T-helper 1 cell (primary cell): ENCODE data around the gene ZRANB1.
"Not testable (repeated sequence)": the region's sequence is repeated elsewhere in the genome, so short reads cannot be mapped to it uniquely, and the experiment has no call there.

Source experiments
- DNase-seq, 5 donors: peaks; one replicate each; pipeline ENCODE4 v3.0.0-alpha.2; 2012 to 2020
- total RNA-seq, 4 donors: gene quantifications; one replicate each; lab custom pipeline; 2026; lab: John Stamatoyannopoulos, UW

The ZRANB1 gene
- total RNA-seq: 56.8 to 77.3 (median 65.6) reads per million in 4 donors

DNA sequence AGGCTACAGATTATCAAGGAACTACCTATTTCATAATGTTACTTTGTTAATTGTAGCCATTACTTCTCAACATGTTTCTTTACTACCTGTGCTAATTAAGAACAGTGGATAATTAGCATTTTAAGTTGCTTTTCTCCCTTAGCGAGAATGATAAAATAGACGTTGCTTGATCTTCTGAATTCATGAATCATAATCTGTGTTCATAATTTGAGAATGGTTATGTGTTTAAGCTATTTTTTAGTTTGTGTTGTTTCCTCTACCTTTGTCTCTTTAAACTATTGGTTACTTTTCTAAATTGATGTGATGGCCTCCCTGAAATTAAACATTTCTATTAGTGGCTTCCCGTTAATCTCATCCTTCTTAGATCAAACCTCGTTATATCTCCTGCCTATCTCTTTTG, at the start of gene ZRANB1:
Gene ZRANB1 (plus strand): TSS at position 301 of the 400 bp plus-strand sequence. CDS start 371 bp downstream, outside the sequence.
- no peak for DNase-seq

DNA sequence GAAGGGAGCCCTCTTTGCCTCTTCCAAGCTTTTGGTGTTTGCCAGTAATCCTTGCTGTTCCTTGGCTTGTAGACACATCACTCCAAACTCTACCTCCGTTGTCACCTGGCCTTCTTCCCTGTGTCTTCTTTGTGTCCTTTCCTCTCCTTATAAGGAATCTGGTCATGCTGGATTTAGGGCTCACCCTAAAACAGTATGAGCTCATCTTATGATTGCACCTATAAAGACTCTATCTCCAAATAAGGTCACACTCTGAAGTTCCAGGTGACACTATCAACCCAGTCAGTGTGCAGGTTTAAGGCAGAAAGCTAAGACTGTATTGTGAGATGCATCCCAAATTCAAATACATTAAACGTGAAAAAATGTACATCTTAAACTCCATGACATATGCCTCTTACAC, 49.0 kb upstream of the ZRANB1 start:
- no peak for DNase-seq

DNA sequence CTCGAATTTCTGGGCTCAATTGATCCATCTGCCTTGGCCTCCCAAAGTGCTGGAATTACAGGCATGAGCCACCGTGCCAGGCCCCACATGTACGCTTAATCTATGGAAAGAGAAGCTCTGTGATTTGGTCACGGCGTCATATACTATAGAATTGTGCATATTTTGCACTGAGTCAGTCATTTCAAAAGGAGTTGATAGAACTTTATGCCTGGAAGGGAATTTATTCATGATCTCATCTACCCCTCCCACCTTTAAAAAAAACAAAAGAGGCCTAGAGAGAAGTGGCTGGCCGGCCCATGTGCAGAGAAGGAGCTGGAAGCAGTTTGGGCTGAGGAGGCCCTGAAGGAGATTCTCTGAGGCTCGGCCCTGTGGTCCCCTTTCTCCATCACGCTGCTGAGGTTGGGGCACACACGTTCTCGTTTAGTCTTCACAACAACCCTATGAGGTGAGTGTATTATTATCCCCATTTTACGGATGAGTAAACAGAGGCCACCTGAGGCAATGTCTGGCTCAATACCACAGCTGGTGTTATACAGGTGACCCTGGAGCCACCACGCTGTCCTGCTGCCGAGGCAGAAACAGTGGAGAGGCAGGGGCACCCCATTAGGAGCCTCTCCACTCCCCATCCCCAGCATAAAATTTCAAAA, 47.2 kb upstream of the ZRANB1 start:
- DNase-seq: no peak

DNA sequence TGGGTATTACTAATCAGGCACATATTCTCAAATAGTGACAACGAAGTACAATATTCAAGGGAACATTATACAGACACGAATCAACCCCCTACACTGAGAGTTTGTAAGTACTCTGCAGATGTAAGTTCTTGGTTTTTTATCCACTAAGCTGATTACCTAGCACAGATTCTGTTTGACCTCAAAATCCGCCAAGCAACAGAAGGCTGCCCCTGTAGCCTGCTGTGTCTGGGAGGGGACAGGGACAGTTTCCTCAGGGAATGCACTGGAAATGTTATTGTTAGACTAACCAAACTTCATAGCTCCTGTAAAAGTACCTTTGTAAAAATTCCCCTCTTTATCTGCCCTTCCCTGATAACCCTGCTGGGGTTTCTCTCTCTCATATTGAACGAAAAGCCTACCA, 45.2 kb upstream of the ZRANB1 start:
- no peak for DNase-seq

DNA sequence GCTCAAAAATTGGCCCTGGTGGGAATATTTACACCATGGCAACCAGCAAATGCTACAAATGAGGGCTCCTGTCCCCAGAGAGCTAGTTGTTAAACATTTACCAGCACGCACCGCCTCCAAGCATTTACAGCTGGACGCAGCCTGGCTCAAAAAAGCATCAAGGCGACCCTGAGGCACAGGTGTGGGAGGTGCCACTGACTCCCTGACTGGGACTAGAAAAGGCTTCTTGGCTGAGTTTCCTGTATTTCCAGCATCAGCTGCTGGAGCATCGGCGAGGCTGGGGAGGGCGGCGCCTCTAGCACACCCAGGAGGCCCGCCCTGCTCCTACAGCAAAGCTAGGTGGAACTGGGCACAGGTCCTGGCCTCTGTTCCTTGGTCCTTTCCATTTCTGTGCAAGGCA, 43.5 kb upstream of the ZRANB1 start:
- DNase-seq: no peak

DNA sequence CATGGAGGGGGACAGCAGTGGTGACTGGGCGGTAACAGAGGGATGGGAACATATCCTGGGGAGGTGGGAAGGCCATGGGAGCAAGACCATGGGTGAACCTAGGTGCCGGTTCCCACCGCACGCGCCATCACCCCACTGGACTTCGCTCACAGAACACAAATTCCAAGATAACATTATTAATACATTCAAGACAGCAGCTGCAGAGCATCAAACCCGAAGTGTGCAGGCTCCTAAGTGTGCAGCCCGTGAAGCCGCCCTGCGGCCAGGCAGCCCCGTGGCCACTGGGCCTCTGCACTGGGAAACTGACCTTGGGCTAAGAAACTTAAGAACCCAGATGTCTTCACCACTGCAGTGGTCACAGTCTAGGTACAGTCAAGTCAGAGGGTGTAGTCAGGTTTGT, 42.8 kb upstream of the ZRANB1 start:
- DNase-seq: no peak

DNA sequence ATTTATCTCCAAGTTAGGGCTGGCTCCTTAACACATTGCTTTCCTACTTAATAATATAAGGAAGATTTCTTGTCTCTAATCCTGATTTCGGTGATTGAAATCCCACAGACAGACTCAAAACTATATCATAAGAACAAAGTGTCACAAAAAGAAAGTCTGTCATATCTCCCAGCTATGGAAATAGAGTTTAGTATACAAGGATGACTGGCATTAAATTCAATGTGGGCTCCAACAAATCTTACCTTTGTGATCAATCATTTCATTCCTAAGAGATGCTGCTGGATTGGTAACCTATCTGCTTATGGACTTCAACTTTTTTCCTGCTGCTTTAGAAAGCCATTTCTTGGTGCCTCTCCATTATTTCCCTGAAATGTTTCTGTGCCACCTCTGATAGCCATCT, 39.5 kb upstream of the ZRANB1 start:
- DNase-seq: no peak

DNA sequence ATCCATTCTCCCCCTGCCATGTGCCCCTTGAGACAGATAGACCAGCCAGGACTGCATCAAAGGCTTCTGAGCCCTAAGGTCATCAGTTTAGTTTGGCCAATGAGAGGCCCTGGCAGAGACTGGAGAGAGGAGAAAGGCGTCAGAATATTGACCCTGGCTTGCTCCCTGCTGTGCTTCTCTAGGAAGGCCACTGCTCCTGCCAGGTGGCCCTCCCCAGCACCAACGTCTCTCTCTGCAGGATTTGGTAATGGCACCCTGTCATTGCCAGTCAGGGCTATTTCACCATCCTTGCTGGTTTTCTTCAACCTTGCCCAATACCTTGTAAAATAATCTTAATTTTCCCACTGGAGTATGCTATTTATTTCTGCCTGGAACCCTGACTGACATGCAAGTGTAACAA, 38.8 kb upstream of the ZRANB1 start:
- no peak for DNase-seq

DNA sequence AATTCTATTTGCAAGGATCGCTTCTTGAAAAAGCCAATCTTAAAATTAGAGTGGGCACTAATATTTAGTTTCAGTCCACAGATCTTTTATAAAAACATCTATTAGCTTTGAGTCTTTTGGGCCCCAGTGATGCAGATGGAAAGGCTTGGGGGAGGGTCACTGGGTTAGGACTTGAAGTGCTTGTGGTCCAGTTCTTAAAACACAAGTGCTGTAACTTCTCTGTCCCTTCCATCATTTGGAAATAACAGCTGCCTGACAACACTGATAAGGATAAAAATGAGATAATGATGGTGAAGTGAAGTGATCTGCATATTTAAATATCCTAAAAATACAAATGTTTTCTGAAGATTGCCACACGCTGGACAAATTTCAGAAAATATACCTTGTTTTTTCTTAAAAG, 37.1 kb upstream of the ZRANB1 start:
- DNase-seq: no peak

DNA sequence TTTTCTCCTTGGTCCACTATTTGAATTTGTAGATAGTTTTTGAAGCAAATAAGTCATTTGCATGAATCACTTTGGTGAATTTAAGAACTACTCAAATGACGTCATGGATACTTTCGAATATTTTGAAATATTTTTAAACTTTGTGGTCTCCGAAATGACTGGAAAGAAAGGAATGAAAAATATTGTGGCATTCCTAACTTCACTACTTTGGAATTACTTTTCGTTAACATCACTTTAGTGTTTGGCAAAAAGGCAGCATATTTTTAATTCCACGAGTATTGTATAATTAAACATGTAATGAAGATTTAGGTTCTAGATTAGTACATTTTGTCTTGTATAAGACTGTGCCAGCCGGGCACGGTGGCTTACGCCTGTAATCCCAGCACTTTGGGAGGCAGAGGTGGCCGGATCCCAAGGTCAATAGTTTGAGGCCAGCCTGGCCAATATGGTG, 35.3 kb upstream of the ZRANB1 start:
- DNase-seq: no peak

DNA sequence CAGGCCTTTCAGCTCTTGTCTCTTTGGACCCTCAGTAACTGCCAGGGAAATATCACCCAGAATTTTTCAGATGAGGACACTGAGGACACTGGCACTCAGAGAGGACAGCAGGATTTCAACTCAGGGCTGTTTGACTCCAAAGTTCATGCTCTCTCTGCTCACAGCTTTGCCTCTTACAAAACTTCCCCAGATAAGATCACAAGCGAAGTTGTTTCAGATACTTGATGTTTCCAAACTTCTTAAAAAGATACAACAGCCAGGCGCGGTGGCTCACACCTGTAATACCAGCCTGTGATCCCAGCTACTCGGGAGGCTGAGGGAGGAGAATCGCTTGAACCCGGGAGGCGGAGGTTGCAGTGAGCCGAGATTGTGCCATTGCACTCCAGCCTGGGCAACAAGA, 32.4 kb upstream of the ZRANB1 start:
- DNase-seq: no peak

DNA sequence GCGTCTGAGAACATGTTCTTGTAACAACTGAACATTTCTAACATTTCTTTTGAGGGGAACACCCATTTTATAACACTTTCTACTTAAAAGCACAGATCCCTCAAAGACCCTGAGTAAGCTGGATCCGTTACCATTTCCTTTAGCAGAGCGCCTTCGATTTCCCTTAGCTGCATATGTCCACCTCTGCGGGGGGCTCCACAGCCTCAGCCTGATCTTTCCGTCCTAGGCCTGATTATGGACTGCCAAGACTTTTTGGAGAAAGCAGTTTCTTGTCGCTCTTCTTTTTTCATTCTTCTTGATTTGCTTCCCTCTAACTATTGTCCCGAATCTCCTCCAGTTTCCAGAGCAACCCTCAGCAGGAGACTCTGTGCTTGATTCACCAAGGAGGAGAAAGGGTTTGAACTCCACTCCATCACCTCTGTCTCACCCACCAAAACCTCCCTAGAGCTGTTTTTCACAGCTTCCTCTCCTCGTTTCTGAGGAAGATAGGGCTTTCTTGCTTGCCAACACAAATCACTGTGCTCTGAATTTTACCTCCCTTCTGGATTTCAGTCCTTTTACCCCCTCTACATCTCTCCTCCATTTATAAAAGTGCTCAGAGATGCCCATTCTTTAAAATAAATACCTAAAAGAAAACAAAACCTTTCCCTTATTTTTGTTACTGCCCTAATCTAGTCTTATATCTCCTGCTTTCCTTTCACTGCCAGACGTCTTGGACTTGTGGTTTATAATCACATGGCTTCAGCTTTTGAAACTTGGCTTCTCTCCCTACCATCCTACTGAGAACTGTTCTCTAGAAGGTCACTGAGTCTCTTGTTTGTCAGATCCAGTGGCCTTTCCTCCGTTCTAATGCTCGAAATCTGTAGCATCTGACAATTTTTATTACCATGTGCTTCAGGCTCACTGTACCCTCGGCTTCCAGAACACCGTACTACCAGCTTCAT, 30.5 kb upstream of the ZRANB1 start:
- no peak for DNase-seq

DNA sequence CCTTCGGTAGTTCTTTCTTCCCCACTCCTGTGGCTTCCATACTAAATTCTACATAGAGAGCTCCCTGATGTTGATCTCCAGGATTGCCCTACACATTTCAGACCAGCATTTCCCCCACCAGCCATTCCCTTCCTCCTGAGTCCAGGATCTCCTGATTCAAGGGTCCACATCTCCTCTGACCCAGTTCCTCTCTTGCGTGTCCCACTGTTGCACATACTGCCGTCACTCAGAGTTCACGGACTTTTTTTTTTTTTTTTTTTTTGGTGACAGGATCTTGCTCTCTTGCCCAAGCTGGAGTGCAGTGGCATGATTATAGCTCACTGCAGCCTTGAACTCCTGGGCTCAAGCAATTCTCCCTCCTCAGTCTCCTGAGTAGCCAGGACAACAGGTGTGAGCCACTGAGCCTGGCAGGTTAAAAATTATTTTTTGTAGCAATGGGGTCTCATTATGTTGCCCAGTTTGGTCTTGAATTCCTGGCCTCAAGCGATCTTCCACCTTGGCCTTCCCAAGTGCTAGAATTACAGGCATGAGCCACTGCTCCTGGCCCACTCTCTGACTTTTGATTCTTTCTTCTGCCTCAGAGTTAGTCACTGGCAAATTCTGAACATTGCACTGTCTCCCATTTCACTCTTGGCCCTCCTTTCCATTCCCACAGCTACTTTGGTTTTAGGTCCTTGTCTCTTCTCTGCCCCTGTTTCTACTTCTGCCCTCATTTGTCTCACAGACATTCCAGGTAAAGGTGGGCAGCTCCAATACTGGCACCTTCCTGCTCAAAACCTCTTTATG, 29.6 kb upstream of the ZRANB1 start:
- DNase-seq: no peak

DNA sequence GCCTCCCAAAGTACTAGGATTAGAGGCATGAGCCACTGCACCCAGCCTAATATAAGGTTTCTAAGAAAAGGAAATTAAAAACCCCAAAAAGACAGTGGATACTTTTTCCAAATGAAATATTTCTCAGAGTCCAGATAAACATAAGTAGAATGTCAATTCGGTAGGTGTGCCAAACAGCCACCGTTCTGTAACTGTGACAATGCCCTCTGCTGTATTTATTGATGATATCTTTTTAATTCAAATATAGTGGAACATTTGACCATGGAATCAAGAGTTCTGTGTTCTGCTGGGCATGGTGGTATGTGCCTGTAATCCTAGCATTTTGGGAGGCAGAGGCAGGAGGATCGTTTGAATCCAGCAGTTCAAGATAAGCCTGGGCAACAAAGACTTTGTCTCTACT, 28.8 kb upstream of the ZRANB1 start:
- no peak for DNase-seq

DNA sequence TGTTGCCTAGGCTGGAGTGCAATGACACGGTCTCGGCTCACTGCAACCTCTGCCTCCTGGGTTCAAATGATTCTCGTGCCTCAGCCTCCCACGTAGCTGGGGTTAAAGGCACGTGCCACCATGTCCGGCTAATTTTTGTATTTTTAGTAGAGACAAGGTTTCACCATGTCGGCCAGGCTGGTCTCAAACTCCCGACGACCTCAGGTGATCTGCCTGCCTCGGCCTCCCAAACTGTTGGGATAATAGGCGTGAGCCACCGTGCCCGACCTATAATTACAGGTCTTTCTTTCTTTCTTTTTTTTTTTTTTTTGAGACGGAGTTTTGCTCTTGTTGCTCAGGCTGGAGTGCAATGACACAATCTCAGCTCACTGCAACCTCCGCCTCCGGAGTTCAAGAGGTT, 27.5 kb upstream of the ZRANB1 start:
- DNase-seq: not testable (repeated sequence)

DNA sequence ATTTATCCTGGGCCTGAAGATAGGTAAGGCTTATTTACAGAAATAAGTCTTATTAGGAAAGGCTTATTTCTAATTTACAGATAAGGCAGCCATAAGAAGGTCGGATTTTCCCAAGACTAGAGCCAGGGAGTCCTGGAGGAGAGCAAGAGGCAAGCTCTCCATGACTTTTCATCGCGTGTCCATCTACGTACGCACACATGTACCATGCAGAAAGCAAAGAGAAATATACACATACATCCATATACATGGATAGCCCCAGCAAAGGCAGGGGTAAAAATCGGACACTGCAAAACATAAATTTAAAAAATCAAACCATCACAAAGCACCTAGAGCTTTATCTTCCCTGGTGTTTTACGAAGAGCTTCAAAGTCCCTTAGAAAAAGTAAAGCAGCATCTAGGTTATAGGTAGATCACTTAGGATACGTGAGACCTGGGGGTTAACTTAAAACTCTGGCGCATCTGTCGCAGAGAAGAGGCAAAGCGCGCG, 25.8 kb upstream of the ZRANB1 start:
- no peak for DNase-seq

DNA sequence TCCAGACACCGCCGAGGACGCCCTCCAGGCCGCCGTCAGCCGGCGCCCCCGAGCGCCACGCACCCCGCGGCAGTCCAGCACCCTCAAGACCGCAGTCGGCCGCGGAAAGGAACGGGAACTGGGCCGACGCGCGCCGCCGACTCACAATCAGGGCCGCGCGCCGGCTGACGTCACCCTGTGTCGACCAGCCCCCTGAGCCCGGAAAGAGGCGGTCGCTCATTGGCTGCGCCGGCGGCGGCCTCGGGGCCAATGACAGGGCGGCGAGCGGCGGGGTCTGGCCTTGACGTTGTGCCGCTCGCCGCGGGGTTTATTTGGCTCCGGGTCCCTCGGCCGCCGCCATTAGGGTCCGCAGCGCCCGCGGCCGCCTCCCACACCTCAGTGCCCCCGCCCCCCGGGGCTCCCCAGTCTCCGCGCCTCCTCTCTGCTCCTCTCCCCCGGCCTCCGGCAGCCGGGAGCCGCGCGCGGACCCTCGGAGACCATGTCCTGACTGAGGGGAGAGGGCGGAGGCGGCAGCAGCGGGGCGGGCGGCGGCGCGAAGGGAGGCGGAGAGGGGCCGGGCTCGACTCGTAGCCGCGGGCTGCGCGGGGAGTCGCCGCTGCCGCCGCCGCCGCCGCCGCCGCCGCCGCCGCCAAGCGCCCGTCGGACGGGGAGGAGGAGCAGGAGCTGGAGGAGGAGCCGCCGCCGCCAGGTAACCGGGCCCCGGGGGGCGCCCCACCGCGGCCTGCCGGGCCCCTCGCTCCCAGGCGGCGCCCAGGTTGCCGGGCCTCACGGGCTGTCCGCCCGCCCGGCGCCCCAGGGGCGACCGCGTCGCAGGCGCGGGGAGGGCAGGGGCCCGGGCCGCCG, 25.1 kb upstream of the ZRANB1 start:
- peak; percentile 93 to 97 (median 94) for DNase-seq

DNA sequence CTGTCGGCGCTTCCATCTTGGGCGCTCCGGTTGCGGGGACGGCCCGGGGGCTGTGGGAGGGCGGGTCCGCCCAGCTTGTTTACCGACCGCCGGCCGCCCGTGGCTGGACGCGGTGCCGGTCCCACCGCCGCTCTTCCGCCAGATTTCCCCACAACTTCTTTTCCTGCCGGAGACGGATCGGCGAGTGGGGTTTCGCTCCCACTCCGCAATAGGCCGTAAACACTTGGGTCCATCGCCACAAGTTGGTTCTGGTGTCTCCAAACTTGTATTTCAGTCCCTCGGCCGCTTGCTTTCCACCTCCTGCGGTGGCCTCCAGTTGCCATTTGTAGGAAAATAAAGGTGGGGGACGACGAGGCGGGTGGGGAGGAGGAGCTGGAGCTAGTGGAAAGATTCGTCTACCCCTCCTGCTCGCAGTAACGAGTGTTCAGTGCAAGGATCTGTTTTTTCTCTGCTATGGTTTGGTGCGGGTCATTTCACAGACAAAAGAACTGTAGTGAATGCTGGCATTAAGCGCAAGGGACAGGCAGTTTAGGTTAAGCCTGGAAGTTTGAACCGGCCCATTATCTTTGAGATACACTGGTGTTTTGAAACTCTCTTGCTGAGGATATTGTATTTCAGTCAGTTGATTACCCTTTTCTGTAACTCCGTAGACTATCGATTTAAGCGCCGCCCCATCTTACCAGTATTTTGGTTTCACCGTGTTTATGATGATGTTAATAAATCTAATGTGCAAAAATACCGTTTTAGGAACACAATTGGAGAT, 24.3 kb upstream of the ZRANB1 start:
- peak in 4 of 5 donors; percentile 24 to 31 (median 24) for DNase-seq

DNA sequence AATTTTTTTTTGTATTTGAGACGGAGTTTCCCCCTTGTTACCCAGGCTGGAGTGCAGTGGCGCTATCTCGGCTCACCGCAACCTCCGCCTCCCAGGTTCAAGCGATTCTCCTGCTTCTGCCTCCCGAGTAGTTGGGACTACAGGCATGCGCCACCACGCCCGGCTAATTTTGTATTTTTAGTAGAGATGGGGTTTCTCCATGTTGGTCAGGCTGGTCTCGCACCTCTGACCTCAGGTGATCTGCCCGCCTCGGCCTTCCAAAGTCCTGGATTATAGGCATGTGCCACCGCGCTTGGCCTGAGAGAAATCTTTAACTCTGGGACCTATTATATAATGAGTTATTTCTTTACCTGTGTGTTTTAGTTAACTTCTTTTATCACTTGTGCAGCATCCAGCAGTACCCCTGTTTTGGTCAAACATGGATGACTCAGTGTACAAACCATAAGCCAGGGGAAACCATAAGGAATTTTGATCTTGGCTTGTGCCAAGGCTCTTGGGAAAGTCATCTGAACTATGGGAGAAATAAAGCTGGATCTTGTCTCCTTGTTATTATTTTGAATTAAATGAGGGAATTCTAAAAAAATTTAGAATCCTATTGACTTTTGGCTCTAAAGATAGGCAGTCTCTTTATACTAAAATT, 23.6 kb upstream of the ZRANB1 start:
- DNase-seq: no peak

DNA sequence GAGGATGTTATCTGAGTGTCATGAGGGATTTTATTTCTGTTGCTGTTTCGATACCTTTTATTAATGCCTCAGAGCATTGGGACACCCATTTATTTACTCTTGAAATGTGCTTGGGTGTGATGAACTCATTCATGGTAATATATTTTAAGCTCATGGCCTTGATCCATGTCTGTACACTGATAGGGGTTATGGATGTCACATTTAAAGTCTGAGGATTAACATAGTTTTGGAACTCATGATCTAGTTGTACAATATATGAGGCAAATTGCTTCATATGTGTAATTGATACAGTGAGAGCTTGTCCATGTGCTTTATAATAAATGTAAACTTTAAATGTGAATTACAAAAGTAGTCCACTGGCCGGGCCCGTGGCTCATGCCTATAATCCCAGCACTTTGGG, 23.0 kb upstream of the ZRANB1 start:
- DNase-seq: no peak

DNA sequence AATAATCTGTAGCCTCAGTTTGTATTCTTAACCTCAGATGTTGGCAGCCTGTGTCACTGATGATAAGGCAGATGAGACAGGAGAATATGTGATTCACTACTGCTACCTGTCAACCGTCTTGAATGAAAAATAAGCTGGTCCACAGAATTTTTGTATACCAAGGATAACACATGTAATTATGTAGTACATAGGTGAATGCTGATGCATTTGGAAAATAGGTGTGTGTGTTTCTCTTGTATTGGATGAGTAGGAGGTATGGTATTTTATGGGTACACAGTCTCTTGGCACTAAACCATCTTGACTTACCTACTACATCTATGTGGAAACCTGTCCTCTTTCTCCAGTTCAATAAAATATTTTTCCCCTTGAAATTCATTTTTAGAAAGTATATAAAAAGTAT, 20.7 kb upstream of the ZRANB1 start:
- DNase-seq: no peak
